HCT116 (cell line): ENCODE data around the gene FAM168A. TPM values are rescaled to one million over a fixed set of nuclear protein-coding genes. Genes with fewer than 3 reads are reported as not detected.

Experiments
- ATAC-seq: fragments of 200-7000 bp; cut with Tn5 transposase; 2 replicates; pipeline ENCODE4 v1.9.1; 2020; ENCODE audit warnings: mild to moderate bottlenecking, moderate library complexity
- BruUV-seq: library from RNA; stranded (reverse); fragments of 400-500 nt; replicated peaks from 2 replicates; lab custom pipeline; 2021; lab: Mats Ljungman, UMichigan
- CTCF ChIA-PET: fragments of 300-600 bp; sonication (Branson Sonifier 250); formaldehyde crosslinking; loops from one replicate; lab custom pipeline; 2021; ENCODE audit warnings: antibody characterized with exemption; lab: Charles Lee
- POLR2A ChIA-PET: fragments of 300-600, 350-600 bp; sonication (Branson Sonifier 250); formaldehyde crosslinking; loops from one replicate; lab custom pipeline; 2021; ENCODE audit warnings: antibody characterized with exemption; lab: Charles Lee
- RAD21 ChIA-PET, 2 experiments: fragments of 300-600 bp; sonication (Branson Sonifier 250); formaldehyde crosslinking; loops; one replicate each; lab custom pipeline; 2023; ENCODE audit warnings: low total read pairs in 2 of 2; ENCODE audit not compliant: uncharacterized antibody in 2 of 2, unreplicated experiment in 2 of 2, low non-redundant PET in 1 of 2; lab: Charles Lee
- DNase-seq: peaks from one replicate; pipeline ENCODE4 v3.0.0-alpha.2; 2010; ENCODE audit warnings: low read depth, low spot score
- H2AFZ ChIP-seq: fragments of 200-600 bp; shearing (Covaris generic), sonication (generic); 2 replicates; pipeline ENCODE4 v1.6.1; 2017; ENCODE audit warnings: low read depth, mixed run types, mixed read lengths, antibody characterized with exemption, low read length; ENCODE audit not compliant: poor library complexity, severe bottlenecking
- H3K27ac ChIP-seq: 2 replicates; pipeline ENCODE4 v1.5.1; 2012; ENCODE audit warnings: low read depth, low read length
- H3K27me3 ChIP-seq: fragments of 200-600 bp; sonication (generic); 2 replicates; pipeline ENCODE4 v1.6.1; 2016; ENCODE audit warnings: mixed run types, low read length, mixed read lengths; ENCODE audit not compliant: insufficient read depth
- H3K36me3 ChIP-seq, 2 experiments: fragments of 200-500 bp in 1 of 2; fragments of 200-600 bp in 1 of 2; sonication (Bioruptor generic) in 1 of 2; sonication (generic) in 1 of 2; 2 replicates each; pipeline versions ENCODE4 v1.5.1 to v1.6.1; 2014 to 2016; ENCODE audit warnings: low read length in 2 of 2, inconsistent platforms in 1 of 2, mixed read lengths in 1 of 2, mixed run types in 1 of 2; ENCODE audit not compliant: insufficient read depth in 2 of 2, control insufficient read depth in 1 of 2
- H3K4me1 ChIP-seq, 2 experiments: fragments of 200-600 bp in 1 of 2; sonication (generic) in 1 of 2; 2 replicates each; pipeline versions ENCODE4 v1.5.1 to v1.6.1; 2012 to 2017; ENCODE audit warnings: low read length in 2 of 2, inconsistent platforms in 1 of 2, mild to moderate bottlenecking in 1 of 2, mixed read lengths in 1 of 2, mixed run types in 1 of 2, moderate library complexity in 1 of 2; ENCODE audit not compliant: insufficient read depth in 2 of 2, control insufficient read depth in 1 of 2
- H3K4me2 ChIP-seq: fragments of 200-600 bp; sonication (generic); 2 replicates; pipeline ENCODE4 v1.6.1; 2017; ENCODE audit warnings: mixed run types, low read length, mixed read lengths
- H3K4me3 ChIP-seq, 2 experiments: fragments of 200-600 bp in 1 of 2; sonication (generic) in 1 of 2; replicated peaks in 1 of 2; 2 replicates each; pipeline ENCODE4 v1.5.1; 2011 to 2016; ENCODE audit warnings: low read length in 2 of 2, control low read depth in 1 of 2, low read depth in 1 of 2, mild to moderate bottlenecking in 1 of 2, mixed read lengths in 1 of 2, mixed run types in 1 of 2
- H3K79me2 ChIP-seq: fragments of 200-600 bp; sonication (generic); 2 replicates; pipeline ENCODE4 v1.6.1; 2017; ENCODE audit warnings: mild to moderate bottlenecking, mixed run types, low read length, moderate library complexity, mixed read lengths; ENCODE audit not compliant: insufficient read depth
- H3K9ac ChIP-seq: fragments of 200-600 bp; sonication (generic); 2 replicates; pipeline ENCODE4 v1.6.1; 2016; ENCODE audit warnings: low read length, mixed read lengths
- H3K9me2 ChIP-seq: fragments of 200-600 bp; sonication (generic), shearing (Covaris generic); 2 replicates; pipeline ENCODE4 v1.6.1; 2017; ENCODE audit warnings: mixed run types, mild to moderate bottlenecking, moderate library complexity; ENCODE audit not compliant: insufficient read depth
- H3K9me3 ChIP-seq, 2 experiments: fragments of 200-500 bp in 1 of 2; fragments of 200-600 bp in 1 of 2; sonication (Bioruptor generic) in 1 of 2; sonication (generic) in 1 of 2; 2 replicates each; pipeline ENCODE4 v1.6.1; 2014 to 2017; ENCODE audit warnings: low read length in 2 of 2, mixed read lengths in 2 of 2, inconsistent platforms in 1 of 2, low read depth in 1 of 2, mild to moderate bottlenecking in 1 of 2, mixed run types in 1 of 2, moderate library complexity in 1 of 2; ENCODE audit not compliant: control insufficient read depth in 1 of 2, insufficient read depth in 1 of 2
- H4K20me1 ChIP-seq: fragments of 200-600 bp; sonication (generic), shearing (Covaris generic); 2 replicates; pipeline ENCODE4 v1.6.1; 2017; ENCODE audit warnings: mixed run types, mild to moderate bottlenecking, moderate library complexity; ENCODE audit not compliant: insufficient read depth
- CEBPB ChIP-seq: IDR thresholded peaks from 2 replicates; pipeline ENCODE4 v1.6.1; 2012; ENCODE audit warnings: low read depth
- CTCF ChIP-seq, 3 experiments: fragments of 200-600 bp in 1 of 3; sonication (generic) in 1 of 3; IDR thresholded peaks in 2 of 3; conservative IDR thresholded peaks in 1 of 3; 2 replicates each; pipeline ENCODE4 v1.5.1; 2012 to 2017; ENCODE audit warnings: low read depth in 2 of 3, low read length in 2 of 3, antibody characterized with exemption in 1 of 3, borderline replicate concordance in 1 of 3, control low read depth in 1 of 3, mild to moderate bottlenecking in 1 of 3, mixed read lengths in 1 of 3, mixed run types in 1 of 3, moderate library complexity in 1 of 3; ENCODE audit not compliant: insufficient read depth in 1 of 3
- EGR1 ChIP-seq: IDR thresholded peaks from 2 replicates; pipeline ENCODE4 v1.6.1; 2012; ENCODE audit warnings: low read depth
- ELF1 ChIP-seq: IDR thresholded peaks from 2 replicates; pipeline ENCODE4 v1.6.1; 2012; ENCODE audit warnings: low read depth, borderline replicate concordance
- JUND ChIP-seq: IDR thresholded peaks from 2 replicates; pipeline ENCODE4 v1.6.1; 2012
- POLR2AphosphoS5 ChIP-seq: IDR thresholded peaks from 2 replicates; pipeline ENCODE4 v1.6.1; 2011; ENCODE audit warnings: mild to moderate bottlenecking, low read depth, low read length, moderate library complexity
- RAD21 ChIP-seq: IDR thresholded peaks from 2 replicates; pipeline ENCODE4 v1.6.1; 2012; ENCODE audit warnings: low read depth, mild to moderate bottlenecking
- SIN3A ChIP-seq: IDR thresholded peaks from 2 replicates; pipeline ENCODE4 v1.6.1; 2012; ENCODE audit warnings: low read depth
- SP1 ChIP-seq: IDR thresholded peaks from 2 replicates; pipeline ENCODE4 v1.6.1; 2012; ENCODE audit warnings: low read depth
- SRF ChIP-seq: IDR thresholded peaks from 2 replicates; pipeline ENCODE4 v1.6.1; 2012; ENCODE audit warnings: low read depth
- TCF7L2 ChIP-seq: IDR thresholded peaks from 2 replicates; pipeline ENCODE4 v1.7.0; 2011; ENCODE audit warnings: borderline replicate concordance, inconsistent platforms; ENCODE audit not compliant: insufficient read depth, insufficient read length; ENCODE audit errors: extremely low read depth
- ZFX ChIP-seq: fragments of 450-650 bp; IDR thresholded peaks from 2 replicates; pipeline ENCODE4 v1.6.1; 2017
- ZNF274 ChIP-seq: fragments of 200-500 bp; sonication (Bioruptor generic); IDR thresholded peaks from 2 replicates; pipeline ENCODE4 v1.6.1; 2014; ENCODE audit warnings: mild to moderate bottlenecking, low read depth, low read length, inconsistent platforms
- intact Hi-C: fragments of 100-400 bp; cut with micrococcal nuclease; formaldehyde crosslinking; loops from 2 replicates; pipeline ENCODE4 v1.10.0; 2022
- total RNA-seq: library from RNA; stranded (reverse); gene quantifications from one replicate; pipeline ENCODE4 v1.2.1, GENCODE V29; 2021; ENCODE audit not compliant: unreplicated experiment
- TF ChIP-seq, protein P1 (sequence below): IDR thresholded peaks from 2 replicates; pipeline ENCODE4 v1.6.1; 2012
- TF ChIP-seq, protein P2 (sequence below): IDR thresholded peaks from 2 replicates; pipeline ENCODE4 v1.6.1; 2011; ENCODE audit warnings: mild to moderate bottlenecking, low read length, moderate library complexity; ENCODE audit not compliant: insufficient replicate concordance; ENCODE audit errors: extremely low read depth

Gene FAM168A
- total RNA-seq, 1 experiment from 2014 or later, result 31.5 TPM

DNA sequence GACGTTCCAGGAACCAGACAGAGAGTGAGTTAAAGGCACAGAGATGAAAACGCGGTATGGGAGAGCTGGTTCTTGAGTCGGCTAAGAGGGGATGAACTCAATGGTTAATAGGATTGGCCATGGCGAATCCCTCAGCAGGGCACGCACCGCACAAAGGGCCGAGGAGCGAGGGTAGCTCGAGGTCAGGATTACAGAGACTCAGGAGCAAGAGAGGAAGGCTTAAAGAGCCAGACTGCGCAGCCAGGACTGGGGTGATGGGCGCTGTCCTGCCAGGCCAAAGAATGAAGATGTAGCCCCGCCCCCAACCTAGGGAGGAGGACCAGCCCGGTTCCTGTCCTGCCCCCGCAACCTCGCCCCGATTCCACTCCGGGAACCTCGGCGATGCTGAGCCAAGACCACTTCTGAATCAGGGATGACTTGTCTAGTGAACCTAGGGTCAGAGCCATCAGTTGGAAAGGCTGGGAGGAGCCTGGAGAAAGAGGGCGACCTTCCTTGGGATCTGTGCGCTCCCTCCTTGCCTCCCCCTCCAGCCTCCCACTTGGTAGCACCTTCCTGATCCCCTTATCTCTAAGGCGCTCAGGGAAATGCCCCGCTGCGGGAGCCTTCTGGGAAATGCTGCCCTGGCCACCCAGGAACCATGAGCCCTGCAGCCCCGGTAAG lies 48.2 kb upstream of the FAM168A start, which contains the start of gene PLEKHB1:
TSS of gene PLEKHB1 (plus strand) at position 610 of the 660 bp plus-strand sequence. CDS start at position 638, 28 bp downstream.
- ATAC-seq, result no peak
- Histone ChIP-seq H3K9ac (no peak within 1 kb of the TSS), H3K79me2 (no peaks in the 10 kb centered on the region), H3K4me2 (peak within 1 kb of the TSS; percentile 79), H3K9me3 (no peaks in the 10 kb centered on the region), H3K27me3 (no peaks in the 10 kb centered on the region), H3K36me3 (no peaks in the 10 kb centered on the region), H2AFZ (peak within 1 kb of the TSS; percentile 94), H4K20me1 (no peaks in the 10 kb centered on the region), H3K4me3 (peak within 1 kb of the TSS; percentile 48 to 53; a peak in 2 of 4 replicates), H3K27ac (no peak within 1 kb of the TSS), H3K9me2 (no peaks in the 10 kb centered on the region), H3K4me1 (peaks cover 3 to 14% of the 10 kb centered on the region in 2 experiments; a peak in 2 of 4 replicates)
- BruUV-seq, result no TSS peak
- ChIA-PET RAD21 (no interaction called here), POLR2A (interaction anchor here (2.2 kb wide), 1 partner anchor 20 kb away, joined by 5 read pairs; no protein-coding TSS in a partner anchor), CTCF (interaction anchor here (1.8 kb wide), 1 partner anchor 20 kb away, joined by 12 read pairs; no protein-coding TSS in a partner anchor)
- TF ChIP-seq POLR2AphosphoS5, result no peak
- TF ChIP-seq SP1, result no peak
- TF ChIP-seq SIN3A, result no peak
- TF ChIP-seq ZNF274, result no peak
- TF ChIP-seq ELF1, result no peak
- TF ChIP-seq JUND, result no peak
- TF ChIP-seq, protein P1, sequence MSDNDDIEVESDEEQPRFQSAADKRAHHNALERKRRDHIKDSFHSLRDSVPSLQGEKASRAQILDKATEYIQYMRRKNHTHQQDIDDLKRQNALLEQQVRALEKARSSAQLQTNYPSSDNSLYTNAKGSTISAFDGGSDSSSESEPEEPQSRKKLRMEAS, result no peak
- no peak for TF ChIP-seq EGR1
- TF ChIP-seq CEBPB, result no peak
- TF ChIP-seq TCF7L2, result no peak
- TF ChIP-seq CTCF (IDR thresholded peaks at IDR 0.05 in 2 of 3, conservative IDR thresholded peaks at IDR 0.05 in 1 of 3; ENCODE audit: borderline replicate concordance in 1 of 3, insufficient read depth in 1 of 3, low read depth in 2 of 3, low read length in 2 of 3), result no peak
- TF ChIP-seq RAD21, result no peak
- no peak for TF ChIP-seq ZFX
- no peak for TF ChIP-seq SRF
- TF ChIP-seq, protein P2, sequence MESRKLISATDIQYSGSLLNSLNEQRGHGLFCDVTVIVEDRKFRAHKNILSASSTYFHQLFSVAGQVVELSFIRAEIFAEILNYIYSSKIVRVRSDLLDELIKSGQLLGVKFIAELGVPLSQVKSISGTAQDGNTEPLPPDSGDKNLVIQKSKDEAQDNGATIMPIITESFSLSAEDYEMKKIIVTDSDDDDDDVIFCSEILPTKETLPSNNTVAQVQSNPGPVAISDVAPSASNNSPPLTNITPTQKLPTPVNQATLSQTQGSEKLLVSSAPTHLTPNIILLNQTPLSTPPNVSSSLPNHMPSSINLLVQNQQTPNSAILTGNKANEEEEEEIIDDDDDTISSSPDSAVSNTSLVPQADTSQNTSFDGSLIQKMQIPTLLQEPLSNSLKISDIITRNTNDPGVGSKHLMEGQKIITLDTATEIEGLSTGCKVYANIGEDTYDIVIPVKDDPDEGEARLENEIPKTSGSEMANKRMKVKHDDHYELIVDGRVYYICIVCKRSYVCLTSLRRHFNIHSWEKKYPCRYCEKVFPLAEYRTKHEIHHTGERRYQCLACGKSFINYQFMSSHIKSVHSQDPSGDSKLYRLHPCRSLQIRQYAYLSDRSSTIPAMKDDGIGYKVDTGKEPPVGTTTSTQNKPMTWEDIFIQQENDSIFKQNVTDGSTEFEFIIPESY, result no peak
- DNase-seq, result no peak
- intact Hi-C loops, result no loop called here
